Loucy (cell line): Measurements from ENCODE around the gene AGPAT1.

Experiments used
- EZH2phosphoT487 ChIP-seq: fragments of 200-600 bp; IDR thresholded peaks from 2 replicates; pipeline ENCODE4 v1.6.1; 2018; ENCODE audit warnings: antibody characterized with exemption, mild to moderate bottlenecking, moderate library complexity, borderline replicate concordance
- TF ChIP-seq, protein P1 (sequence below): fragments of 200-600 bp; sonication (generic); conservative IDR thresholded peaks from 2 replicates; pipeline ENCODE4 v1.5.1; 2014; ENCODE audit warnings: mild to moderate bottlenecking, antibody characterized with exemption, low read length

DNA sequence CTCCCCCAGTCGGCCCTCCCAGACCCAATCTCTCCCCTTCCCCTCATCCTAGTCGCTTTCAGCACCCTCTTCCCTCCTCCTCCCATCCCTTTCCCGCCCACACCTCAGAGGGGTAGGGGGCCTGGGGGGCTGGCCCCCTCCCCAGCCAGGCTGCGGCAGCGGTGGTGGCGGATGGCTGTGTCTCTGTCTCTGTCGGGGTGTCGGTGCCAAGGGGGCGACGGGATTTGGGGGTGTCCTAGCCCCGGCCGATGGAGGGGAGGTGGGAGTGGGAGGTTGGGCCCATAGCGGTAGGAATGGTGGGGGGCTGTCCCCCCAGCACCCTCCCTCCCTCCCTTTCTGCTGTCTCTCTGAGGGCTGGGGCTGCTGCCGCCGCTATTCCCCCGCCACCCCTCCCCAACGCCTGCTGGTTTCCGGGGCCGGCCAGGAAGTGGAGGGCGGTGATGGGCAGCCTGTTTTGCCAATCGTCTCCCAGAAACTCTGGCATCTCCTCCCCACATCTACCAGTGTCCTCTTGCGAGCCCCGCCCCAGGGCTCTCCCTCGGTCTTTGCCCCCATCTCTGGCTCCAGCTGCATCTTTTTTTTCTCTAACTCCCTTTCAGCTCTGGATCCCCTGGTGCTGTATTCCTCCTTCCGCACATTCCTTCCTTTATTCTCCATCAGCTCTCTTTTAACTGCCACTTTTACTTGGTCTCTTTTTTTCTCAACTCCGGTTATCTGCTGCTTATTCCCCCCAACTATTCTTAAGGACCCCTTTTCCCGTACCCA, at the start of gene AGPAT1:
- no peak for TF ChIP-seq EZH2phosphoT487
- TF ChIP-seq, protein P1, sequence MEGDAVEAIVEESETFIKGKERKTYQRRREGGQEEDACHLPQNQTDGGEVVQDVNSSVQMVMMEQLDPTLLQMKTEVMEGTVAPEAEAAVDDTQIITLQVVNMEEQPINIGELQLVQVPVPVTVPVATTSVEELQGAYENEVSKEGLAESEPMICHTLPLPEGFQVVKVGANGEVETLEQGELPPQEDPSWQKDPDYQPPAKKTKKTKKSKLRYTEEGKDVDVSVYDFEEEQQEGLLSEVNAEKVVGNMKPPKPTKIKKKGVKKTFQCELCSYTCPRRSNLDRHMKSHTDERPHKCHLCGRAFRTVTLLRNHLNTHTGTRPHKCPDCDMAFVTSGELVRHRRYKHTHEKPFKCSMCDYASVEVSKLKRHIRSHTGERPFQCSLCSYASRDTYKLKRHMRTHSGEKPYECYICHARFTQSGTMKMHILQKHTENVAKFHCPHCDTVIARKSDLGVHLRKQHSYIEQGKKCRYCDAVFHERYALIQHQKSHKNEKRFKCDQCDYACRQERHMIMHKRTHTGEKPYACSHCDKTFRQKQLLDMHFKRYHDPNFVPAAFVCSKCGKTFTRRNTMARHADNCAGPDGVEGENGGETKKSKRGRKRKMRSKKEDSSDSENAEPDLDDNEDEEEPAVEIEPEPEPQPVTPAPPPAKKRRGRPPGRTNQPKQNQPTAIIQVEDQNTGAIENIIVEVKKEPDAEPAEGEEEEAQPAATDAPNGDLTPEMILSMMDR = no peak
